Stimulated activated CD4-positive, alpha-beta T cell treated with anti-CD3 and anti-CD28 coated beads, Interleukin-12 subunit alpha, Interleukin-12 subunit beta, amount 100 ng/mL, for 48 hours (primary cell): Measurements from ENCODE around the gene AP2A1.
A peak's percentile ranks its signal among the peaks of the same experiment; 100 is the strongest.

Source experiments
- DNase-seq, 3 donors: peaks; one replicate each; pipeline ENCODE4 v3.0.0-alpha.2; 2020; ENCODE audit warnings: low read depth in 2 of 3, low spot score in 1 of 3

Gene AP2A1

GRCh38 chr19:49837009-49837310 is 70.2 kb downstream of the AP2A1 start:
- DNase-seq: no peak

- DNase-seq: no peak
Measured at GRCh38 chr19:49837425-49837824, 70.6 kb downstream of the AP2A1 start.

GRCh38 chr19:49838885-49839588 is 72.2 kb downstream of the AP2A1 start:
- no peak for DNase-seq

- DNase-seq: no peak
Measured at GRCh38 chr19:49839713-49840112, 72.9 kb downstream of the AP2A1 start.

GRCh38 chr19:49840321-49840720 is 73.5 kb downstream of the AP2A1 start:
- no peak for DNase-seq

- DNase-seq: no peak
Measured at GRCh38 chr19:49840736-49841249, 74.0 kb downstream of the AP2A1 start.

GRCh38 chr19:49843265-49843664 is 76.5 kb downstream of the AP2A1 start:
- DNase-seq: no peak

- DNase-seq: no peak
Measured at GRCh38 chr19:49844138-49845095, 77.6 kb downstream of the AP2A1 start.

GRCh38 chr19:49845414-49845813 is 78.6 kb downstream of the AP2A1 start:
- no peak for DNase-seq

GRCh38 chr19:49846408-49846807 is 79.6 kb downstream of the AP2A1 start:
- DNase-seq: no peak

GRCh38 chr19:49847731-49848696 is 81.2 kb downstream of the AP2A1 start:
- DNase-seq: no peak

GRCh38 chr19:49848938-49849337 is 82.1 kb downstream of the AP2A1 start:
- DNase-seq: no peak

- no peak for DNase-seq
Measured at GRCh38 chr19:49849433-49850220, 82.8 kb downstream of the AP2A1 start.

- DNase-seq: no peak
Measured at GRCh38 chr19:49850221-49850486, 83.4 kb downstream of the AP2A1 start.

GRCh38 chr19:49850487-49851342 is 83.9 kb downstream of the AP2A1 start, which contains the start of gene PTOV1:
Gene PTOV1, plus strand, starts transcription at chr19:49851159.
- DNase-seq: peak; percentile 83 to 87 (median 86)

GRCh38 chr19:49851456-49852259 is 84.9 kb downstream of the AP2A1 start:
- DNase-seq: no peak

GRCh38 chr19:49852631-49853126 is 85.9 kb downstream of the AP2A1 start:
- no peak for DNase-seq

GRCh38 chr19:49853852-49854377 is 87.1 kb downstream of the AP2A1 start:
- no peak for DNase-seq
